Non-pigmented ciliary epithelial cell (primary cell): Measurements from ENCODE around the gene POLR2M.

Source experiments
- DNase-seq: peaks from one replicate; pipeline ENCODE4 v3.0.0-alpha.2; 2010; ENCODE audit warnings: low read depth

POLR2M gene

DNA sequence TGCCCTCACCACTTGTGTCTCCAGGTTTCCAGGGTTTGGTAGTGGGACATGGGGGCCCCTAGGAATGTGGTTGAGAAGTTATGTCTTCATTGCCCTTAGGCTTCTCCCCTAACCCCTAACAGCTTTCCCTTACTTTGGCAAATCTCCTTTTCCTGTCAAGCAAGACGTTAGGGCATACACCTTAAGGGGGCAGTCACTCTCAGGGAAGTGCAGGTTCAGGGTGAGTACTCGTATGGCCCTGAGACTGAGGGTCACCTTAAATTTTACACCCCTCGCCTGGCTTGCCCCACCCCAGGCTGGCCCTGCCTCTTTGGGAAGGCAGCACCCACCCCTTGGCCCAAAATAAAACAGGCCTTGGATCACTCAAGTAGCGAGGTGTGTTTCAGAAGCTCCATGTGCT, 33.5 kb downstream of the POLR2M start:
- no peak for DNase-seq

DNA sequence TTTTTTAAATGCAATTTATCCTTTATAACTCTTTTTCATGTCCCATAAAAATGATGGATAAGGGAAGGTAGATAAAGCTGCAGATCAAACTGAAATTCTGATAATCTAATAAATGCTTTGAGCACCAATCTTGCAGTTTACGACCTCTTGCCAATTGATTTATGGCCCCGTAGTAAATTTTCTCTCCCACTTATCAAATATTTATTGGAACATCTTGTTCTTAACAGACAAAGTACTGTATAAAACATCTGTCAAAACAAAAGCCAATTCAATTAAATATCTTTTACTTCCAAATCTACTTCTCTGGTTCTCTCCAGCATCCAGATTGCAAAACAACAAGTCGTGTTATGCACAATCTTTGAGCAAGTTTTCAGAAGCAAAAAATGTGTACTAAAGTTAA, 34.6 kb downstream of the POLR2M start:
- DNase-seq, result no peak

DNA sequence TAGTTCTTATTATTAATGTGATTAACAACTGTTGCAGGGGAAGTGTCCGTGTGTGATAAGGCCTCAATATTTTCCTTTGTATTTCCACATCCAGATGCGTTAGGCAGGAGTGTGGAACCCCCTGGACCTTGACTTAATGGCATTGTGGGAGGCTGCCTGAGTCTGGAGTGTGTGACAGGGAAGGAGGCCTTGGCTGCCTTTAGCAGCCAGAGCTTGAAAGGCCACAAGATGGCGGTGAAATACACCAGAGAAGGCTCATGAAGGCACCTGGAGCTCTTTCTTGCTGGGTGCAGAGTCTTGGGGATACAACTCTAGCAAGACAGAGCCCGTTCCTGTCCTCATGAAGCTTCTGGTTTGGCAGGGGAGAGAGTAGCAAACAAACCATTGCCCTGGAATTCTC, 36.9 kb downstream of the POLR2M start:
- no peak for DNase-seq

DNA sequence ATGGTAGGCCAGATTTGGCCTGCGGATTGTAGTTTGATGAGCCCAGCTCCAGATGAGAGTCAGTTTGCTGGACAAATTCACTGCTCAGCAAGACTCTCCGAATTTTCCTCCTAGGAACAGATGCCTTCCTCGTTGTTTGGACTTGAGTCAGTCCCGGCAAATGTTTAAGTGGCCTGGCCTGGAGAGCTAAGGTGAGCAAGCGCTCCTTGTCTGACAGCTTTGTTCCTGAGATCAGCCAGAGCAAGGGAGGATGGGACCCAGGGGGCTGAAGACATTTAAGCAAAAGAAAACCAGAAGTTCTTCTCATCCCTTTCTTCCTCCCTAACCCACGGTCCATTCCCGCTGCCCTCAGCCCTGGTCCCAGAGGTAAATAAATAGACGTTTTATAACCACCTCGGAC, 40.3 kb downstream of the POLR2M start:
- DNase-seq, result no peak

DNA sequence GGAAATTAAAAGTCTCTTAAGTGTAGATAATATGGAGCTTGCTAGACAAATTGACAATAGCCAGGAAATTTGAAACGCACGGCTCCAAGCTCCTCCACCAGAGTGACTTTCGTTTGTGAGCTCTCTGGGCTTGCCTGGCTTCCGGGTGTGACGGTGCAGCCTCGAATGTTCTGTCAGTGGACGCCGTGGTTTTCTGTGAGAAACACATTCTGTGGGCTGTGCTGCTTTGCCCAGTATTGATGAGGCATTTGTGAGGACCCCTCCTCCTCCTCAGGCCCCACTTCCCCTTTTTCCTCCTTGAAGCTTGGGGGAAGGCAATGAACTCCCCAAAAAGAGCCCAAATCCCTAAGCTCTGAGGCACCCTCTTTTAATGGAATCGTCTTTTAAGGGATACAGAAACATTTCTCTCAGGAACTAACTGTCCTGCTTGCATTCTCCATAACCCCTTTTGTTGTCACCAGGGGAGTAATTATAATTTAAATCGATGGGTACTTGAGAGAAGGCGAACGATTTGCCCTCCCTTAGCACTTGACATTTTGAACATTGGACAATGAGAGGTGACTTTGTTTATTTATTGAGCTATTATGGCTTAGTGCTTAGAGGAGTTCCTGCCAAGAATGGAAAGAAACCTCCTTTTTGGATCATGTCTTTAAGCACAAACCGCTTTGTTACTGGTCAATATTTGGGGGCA, 40.8 kb downstream of the POLR2M start:
- no peak for DNase-seq

DNA sequence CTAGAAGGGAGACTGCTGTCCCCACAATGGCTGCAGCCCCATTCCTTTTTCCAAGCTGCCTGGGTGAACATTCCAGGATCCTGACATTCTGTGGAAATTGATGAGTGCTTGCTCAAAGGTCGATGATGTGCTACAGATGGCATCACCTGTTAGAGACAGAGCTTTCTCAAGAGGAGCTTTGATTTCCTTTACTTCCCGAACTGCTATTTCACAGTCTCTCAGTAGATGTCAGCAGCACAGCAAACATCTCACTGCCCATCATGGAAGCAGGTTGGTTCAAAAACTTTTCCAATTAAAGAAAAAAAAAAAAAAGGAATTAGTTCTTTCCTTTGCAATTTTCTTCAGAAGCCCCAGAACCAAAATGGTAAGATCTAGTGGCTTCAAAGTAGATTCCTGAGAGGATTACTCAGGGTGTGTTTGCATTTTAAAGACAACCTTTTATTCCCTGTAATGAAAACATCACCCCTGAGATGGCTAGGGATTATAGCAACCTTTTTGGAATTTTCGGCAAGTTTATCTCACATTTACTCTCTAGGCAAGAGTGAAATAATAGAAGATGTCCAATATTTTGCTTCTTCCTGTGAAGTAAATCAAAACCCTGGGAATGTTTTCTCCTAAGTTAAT, 44.8 kb downstream of the POLR2M start:
- no peak for DNase-seq

DNA sequence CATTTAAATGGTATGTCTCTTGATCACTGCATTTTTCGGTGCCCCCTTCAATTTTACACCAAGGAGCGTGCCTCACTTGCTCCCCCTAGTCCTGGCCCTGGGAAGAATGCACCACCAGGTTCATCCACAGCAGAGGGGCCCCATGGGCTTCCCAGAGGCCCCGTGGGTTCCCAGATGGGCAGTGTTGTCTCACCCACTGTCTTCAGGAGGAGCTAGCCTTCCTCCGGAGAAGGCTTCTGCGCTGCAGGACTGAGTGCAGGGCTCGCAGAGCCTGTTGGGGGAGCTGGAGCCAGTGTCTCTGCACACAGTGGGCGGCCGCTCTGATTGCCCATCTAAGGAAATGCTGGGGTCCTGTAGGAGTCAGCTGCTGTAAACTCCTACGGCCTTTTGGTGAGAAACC, 45.9 kb downstream of the POLR2M start:
- DNase-seq, result no peak

DNA sequence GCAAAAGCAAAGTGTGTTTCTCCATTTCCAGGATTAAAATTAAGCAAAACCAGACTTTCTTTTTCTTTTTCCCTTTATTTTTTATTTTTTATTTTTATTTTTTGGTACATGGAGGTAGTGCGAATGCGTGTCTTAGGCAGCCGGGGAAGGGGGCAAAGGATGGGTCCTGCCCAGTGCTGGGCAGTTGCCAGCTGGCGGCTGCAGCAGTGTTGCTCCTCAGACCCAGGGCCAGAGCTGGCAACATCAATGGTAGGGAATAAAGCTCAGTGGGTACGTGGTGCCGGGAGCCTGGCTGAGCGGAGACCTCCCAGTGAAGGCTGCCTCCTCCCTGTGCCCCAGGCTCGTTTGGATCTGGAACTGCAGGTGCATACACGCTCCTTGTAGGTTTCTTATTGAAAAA, 46.3 kb downstream of the POLR2M start:
- no peak for DNase-seq

DNA sequence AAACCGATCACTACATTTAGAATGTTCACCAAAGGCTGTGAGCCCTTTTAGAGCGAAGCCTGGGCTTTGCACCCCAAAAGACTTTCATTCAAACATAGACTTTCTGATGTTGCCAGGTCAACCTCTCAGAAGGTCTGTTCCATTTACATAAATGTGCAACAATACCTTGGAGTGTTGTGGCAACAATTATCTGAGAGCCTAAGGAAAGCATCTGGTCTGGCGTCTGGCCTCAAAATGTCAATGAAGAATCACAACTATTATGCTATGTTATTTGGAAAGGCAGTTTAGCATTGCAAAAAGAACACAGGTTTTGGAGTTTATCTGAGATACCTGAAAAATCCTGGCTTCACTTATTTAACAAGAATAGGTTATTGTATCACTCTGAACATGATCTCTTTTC, 50.0 kb downstream of the POLR2M start:
- DNase-seq, result no peak

DNA sequence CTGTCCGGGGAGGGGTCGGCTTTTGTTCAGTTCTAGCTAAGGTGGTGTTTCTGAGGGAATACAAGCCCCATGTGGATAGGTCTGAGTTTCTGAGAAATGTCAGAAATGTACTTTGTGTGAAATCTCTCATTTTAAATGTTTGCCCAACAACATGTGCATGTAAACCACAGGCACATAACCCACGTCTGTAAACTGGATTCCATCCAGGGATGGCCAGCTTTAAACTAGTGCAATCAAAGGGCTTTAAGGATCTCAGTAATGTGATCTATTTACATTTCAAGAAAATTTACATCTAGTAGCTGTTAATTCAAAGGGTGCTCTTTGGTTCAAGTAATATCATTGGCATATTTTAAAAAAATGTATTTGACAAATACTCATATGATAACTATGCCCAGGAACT, 52.0 kb downstream of the POLR2M start:
- DNase-seq, result no peak

DNA sequence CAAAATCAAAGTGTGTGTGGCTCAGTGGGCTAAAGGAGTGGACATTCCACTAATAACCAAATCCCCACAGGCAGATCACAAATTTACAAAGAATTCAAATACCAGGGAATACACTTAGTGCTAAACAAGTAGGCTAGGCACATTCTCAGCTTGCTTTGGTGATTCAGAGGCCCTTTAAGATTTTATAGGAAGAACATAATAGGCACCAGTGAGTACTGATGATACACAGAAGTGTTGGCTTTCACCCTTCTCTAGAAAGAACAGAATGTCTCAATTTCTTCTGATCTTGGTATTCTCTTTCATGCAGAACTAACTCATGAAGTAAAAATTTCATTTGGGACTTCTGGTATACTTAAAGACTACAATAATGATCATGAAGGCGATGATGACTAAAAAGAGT, 55.0 kb downstream of the POLR2M start:
- DNase-seq, result no peak

DNA sequence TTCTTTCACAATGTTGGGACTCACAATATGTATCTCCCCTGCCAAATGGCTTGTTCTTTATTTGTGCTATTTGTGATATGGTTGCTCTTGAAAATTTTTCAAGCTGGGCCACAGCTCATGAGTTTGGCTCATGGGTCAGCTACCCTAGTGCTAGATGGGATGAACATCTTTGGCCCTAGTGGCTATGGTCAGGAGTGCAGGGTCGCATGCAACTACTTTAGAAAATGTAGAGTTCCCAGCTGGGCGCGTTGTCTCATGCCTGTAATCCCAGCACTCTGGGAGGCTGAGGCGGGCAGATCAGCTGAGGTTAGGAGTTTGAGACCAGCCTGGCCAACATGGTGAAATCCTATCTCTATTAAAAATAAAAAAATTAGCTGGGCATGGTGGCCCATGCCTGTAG, 55.8 kb downstream of the POLR2M start:
- no peak for DNase-seq

DNA sequence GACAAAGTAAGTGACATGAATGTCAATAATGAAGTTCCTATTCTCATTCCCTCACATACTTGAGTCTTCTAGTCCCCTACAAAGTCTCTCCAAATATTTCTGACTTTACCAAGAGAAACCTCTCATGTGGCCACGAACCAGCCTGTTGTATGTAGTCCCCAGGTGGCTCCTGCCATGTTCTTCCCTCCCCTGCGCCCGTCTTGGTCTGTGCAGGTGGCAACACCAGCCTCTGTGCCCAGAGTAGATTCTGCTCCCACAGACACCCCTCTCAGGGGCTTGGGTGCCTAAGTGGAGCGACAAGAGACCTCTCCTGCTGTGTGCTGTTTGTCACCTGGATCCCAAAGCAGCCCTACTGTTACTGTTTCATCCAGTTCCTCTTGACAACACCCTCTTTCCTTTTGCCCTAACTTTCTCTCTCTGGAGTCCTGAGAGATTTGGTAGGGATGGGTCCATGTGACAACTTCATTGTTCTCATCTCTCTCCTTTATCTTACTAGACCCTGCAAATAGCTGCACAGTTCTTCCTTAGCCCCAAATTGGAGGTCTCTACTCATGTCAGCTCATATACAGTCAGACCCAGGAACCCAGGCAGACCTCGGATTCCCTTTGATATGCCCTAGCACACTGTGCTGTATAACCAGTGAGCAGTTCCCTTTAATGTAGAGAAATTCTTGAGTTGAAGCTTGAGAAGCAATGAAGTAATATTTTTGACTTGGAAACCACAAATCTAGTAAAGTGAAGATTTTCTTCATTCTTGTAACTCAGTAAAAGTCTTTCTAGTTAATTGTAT, 56.9 kb downstream of the POLR2M start:
- DNase-seq, result no peak
